K562 (cell line): ENCODE data around the gene GRIP1. TPM values are rescaled to one million over a fixed set of nuclear protein-coding genes. Genes with fewer than 3 reads are reported as not detected.

Experiments used
- ATAC-seq: fragments of 200-7000 bp; cut with Tn5 transposase; 3 replicates; pipeline ENCODE4 v1.9.1; 2020; ENCODE audit warnings: moderate library complexity
- BruUV-seq: library from RNA; stranded (reverse); fragments of 400-500 nt; replicated peaks from 2 replicates; lab custom pipeline; 2021; lab: Mats Ljungman, UMichigan
- CTCF ChIA-PET: fragments of 300-600 bp; formaldehyde crosslinking; extraction: SDS; loops from one replicate; lab custom pipeline; 2021; ENCODE audit warnings: low intra/inter-chr PET ratio; lab: Yijun Ruan, JAX
- POLR2A ChIA-PET: fragments of 300-600, 350-650 bp; sonication (Branson Sonifier 250); formaldehyde crosslinking; extraction: SDS; loops from one replicate; lab custom pipeline; 2021; ENCODE audit warnings: antibody characterized with exemption, inconsistent platforms; lab: Yijun Ruan, JAX
- DNase-seq, 4 experiments: peaks; one replicate each; pipeline versions ENCODE4 v3.0.0 to v3.0.0-alpha.2; 2011 to 2018; ENCODE audit warnings: low spot score in 3 of 4, mixed read lengths in 3 of 4; ENCODE audit errors: extremely low read depth in 1 of 4
- FAIRE-seq: peaks from 2 replicates; lab custom pipeline; 2011; peaks lifted over from hg19 to GRCh38; lab: Jason Lieb, UNC
- H2AFZ ChIP-seq: 2 replicates; pipeline ENCODE4 v1.6.0; 2011; ENCODE audit warnings: low read depth, low read length, control low read depth, inconsistent platforms
- H3K27ac ChIP-seq: fragments of 200-600 bp; 3 replicates; pipeline ENCODE4 v1.8.0; 2011; ENCODE audit warnings: low read depth, mild to moderate bottlenecking, control low read depth, inconsistent platforms, low read length, moderate library complexity, mixed read lengths; ENCODE audit errors: extremely low read depth
- H3K27me3 ChIP-seq, 2 experiments: fragments of 300-600 bp in 1 of 2; 2 replicates in 1 of 2; 3 replicates in 1 of 2; pipeline versions ENCODE4 v1.6.0 to v1.8.0; 2011; ENCODE audit warnings: inconsistent platforms in 2 of 2, low read length in 2 of 2, mild to moderate bottlenecking in 1 of 2, mixed read lengths in 1 of 2, moderate library complexity in 1 of 2; ENCODE audit not compliant: control insufficient read depth in 2 of 2, insufficient read depth in 2 of 2
- H3K36me3 ChIP-seq: fragments of 300-600 bp; 3 replicates; pipeline ENCODE4 v1.8.0; 2011; ENCODE audit warnings: mild to moderate bottlenecking, low read length, inconsistent platforms; ENCODE audit not compliant: control insufficient read depth, insufficient read depth
- H3K4me1 ChIP-seq, 2 experiments: fragments of 200-600 bp in 1 of 2; replicated peaks in 1 of 2; 2 replicates in 1 of 2; 3 replicates in 1 of 2; pipeline versions ENCODE4 v1.5.1 to v1.8.0; 2011; ENCODE audit warnings: inconsistent platforms in 2 of 2, low read length in 2 of 2, mild to moderate bottlenecking in 1 of 2, mixed read lengths in 1 of 2, moderate library complexity in 1 of 2; ENCODE audit not compliant: control insufficient read depth in 2 of 2, insufficient read depth in 2 of 2
- H3K4me2 ChIP-seq: 2 replicates; pipeline ENCODE4 v1.6.1; 2011; ENCODE audit warnings: low read length, control low read depth, inconsistent platforms, mixed read lengths; ENCODE audit not compliant: insufficient read depth
- H3K4me3 ChIP-seq: fragments of 200-600 bp; sonication (generic), shearing (Covaris generic); 2 replicates; pipeline ENCODE4 v1.5.1; 2016; ENCODE audit warnings: control low read depth, inconsistent platforms
- H3K79me2 ChIP-seq: fragments of 200-600 bp; 3 replicates; pipeline ENCODE4 v1.8.0; 2011; ENCODE audit warnings: low read length, inconsistent platforms; ENCODE audit not compliant: control insufficient read depth, insufficient read depth
- H3K9ac ChIP-seq, 2 experiments: 2 replicates each; pipeline versions ENCODE4 v1.6.0 to v1.6.1; 2011; ENCODE audit warnings: low read depth in 2 of 2, low read length in 2 of 2, control low read depth in 1 of 2, inconsistent platforms in 1 of 2, mild to moderate bottlenecking in 1 of 2, mixed read lengths in 1 of 2; ENCODE audit not compliant: insufficient read depth in 1 of 2
- H3K9me1 ChIP-seq: one replicate; pipeline ENCODE4 v1.6.0; 2011; ENCODE audit warnings: inconsistent platforms, mild to moderate bottlenecking, low read length, moderate library complexity; ENCODE audit not compliant: control insufficient read depth, insufficient read depth
- H3K9me3 ChIP-seq: replicated peaks from 2 replicates; pipeline ENCODE4 v1.5.1; 2011; ENCODE audit warnings: low read depth, low read length, inconsistent platforms; ENCODE audit not compliant: control insufficient read depth, insufficient read depth
- H4K20me1 ChIP-seq: replicated peaks from 2 replicates; pipeline ENCODE4 v1.6.1; 2011; ENCODE audit warnings: low read length, inconsistent platforms, mixed read lengths; ENCODE audit not compliant: control insufficient read depth, insufficient read depth
- ESRRB ChIP-seq: fragments of 250-450 bp; sonication (Bioruptor Pico); IDR thresholded peaks from 2 replicates; pipeline ENCODE4 v1.5.0; 2020; ENCODE audit warnings: mild to moderate bottlenecking, moderate library complexity, borderline replicate concordance
- ETV1 ChIP-seq: fragments of 450-650 bp; conservative IDR thresholded peaks from 2 replicates; pipeline ENCODE4 v1.6.1; 2016; ENCODE audit warnings: missing genetic modification characterization, control low read depth, low read depth, missing compliant biosample characterization
- FOXJ3 ChIP-seq: sonication (generic); formaldehyde crosslinking; IDR thresholded peaks from 2 replicates; pipeline ENCODE4 v1.4.0; 2020; ENCODE audit warnings: mild to moderate bottlenecking, missing genetic modification reagents
- HEY1 ChIP-seq: fragments of 250-450 bp; sonication (Bioruptor Pico); IDR thresholded peaks from 2 replicates; pipeline ENCODE4 v1.5.0; 2020; ENCODE audit warnings: mild to moderate bottlenecking, moderate library complexity, borderline replicate concordance
- PTTG1 ChIP-seq: fragments of 450-650 bp; IDR thresholded peaks from 2 replicates; pipeline ENCODE4 v1.6.1; 2016; ENCODE audit warnings: low read depth, mild to moderate bottlenecking, missing genetic modification characterization, missing compliant biosample characterization
- SIX5 ChIP-seq, 2 experiments: IDR thresholded peaks; 2 replicates each; pipeline ENCODE4 v1.6.1; 2011; ENCODE audit warnings: low read length in 2 of 2, borderline replicate concordance in 1 of 2, low read depth in 1 of 2, mild to moderate bottlenecking in 1 of 2, moderate library complexity in 1 of 2; ENCODE audit not compliant: insufficient read depth in 1 of 2
- TEAD1 ChIP-seq, 2 experiments: fragments of 450-650 bp in 1 of 2; sonication (generic) in 1 of 2; formaldehyde crosslinking; IDR thresholded peaks; 2 replicates each; pipeline versions ENCODE4 v1.4.0 to v1.8.0; 2020 to 2022; ENCODE audit warnings: mild to moderate bottlenecking in 2 of 2, missing genetic modification reagents in 1 of 2
- THRAP3 ChIP-seq: fragments of 450-650 bp; IDR thresholded peaks from 2 replicates; pipeline ENCODE4 v1.6.1; 2016; ENCODE audit warnings: mild to moderate bottlenecking, inconsistent platforms, borderline replicate concordance
- ZNF830 ChIP-seq: fragments of 250-450 bp; sonication (Bioruptor Pico); IDR thresholded peaks from 2 replicates; pipeline ENCODE4 v1.5.0; 2021; ENCODE audit warnings: mild to moderate bottlenecking
- WGBS: fragments of 100-300 bp; shearing (Covaris generic); methylation state at CpG from one replicate; pipeline ENCODE4 v1.1.6; 2016; ENCODE audit warnings: low coverage, mixed read lengths; ENCODE audit not compliant: insufficient coverage; ENCODE audit errors: missing lambda C conversion rate; 5-methylcytosine and 5-hydroxymethylcytosine counted together
- in situ Hi-C: fragments of 300-500 bp; cut with MboI; formaldehyde crosslinking; loops from 4 replicates; pipeline ENCODE4 v1.15.0; 2018; ENCODE audit warnings: inconsistent platforms, mixed read lengths
- intact Hi-C: fragments of 100-400 bp; cut with micrococcal nuclease; formaldehyde crosslinking; loops from 2 replicates; pipeline ENCODE4 v1.14.2; 2022
- polyA plus RNA-seq, 8 experiments: library from polyadenylated mRNA; depleted of rRNA in 4 of 8; stranded (reverse) in 5 of 8; unstranded in 3 of 8; fragments of >200 nt; fragmentation: Nextera tagmentation in 2 of 8; fragmentation: Illumina TruSeq in 1 of 8; extraction: Ambion mirVana in 2 of 8; extraction: Trizol in 1 of 8; gene quantifications; 2 replicates each; pipeline versions ENCODE4 v1.2.1 to v1.2.3, GENCODE V29; 2011 to 2014; ENCODE audit warnings: inconsistent platforms in 1 of 8, missing spikeins in 1 of 8
- total RNA-seq, 7 experiments: library from RNA; depleted of rRNA in 6 of 7; stranded (reverse); fragments of >200 nt in 6 of 7; fragmentation: Illumina TruSeq in 2 of 7; extraction: Trizol in 2 of 7; gene quantifications; 2 replicates each; pipeline versions ENCODE4 v1.2.1 to v1.2.3, GENCODE V29; 2011 to 2021; ENCODE audit warnings: low replicate concordance in 1 of 7

The GRIP1 gene
- total and polyA plus RNA-seq, 9 of the 15 experiments (the other 6 are each of a cell fraction or from before 2014, with no cell fraction given), result 0.28 to 1.2 (median 0.45) TPM

DNA sequence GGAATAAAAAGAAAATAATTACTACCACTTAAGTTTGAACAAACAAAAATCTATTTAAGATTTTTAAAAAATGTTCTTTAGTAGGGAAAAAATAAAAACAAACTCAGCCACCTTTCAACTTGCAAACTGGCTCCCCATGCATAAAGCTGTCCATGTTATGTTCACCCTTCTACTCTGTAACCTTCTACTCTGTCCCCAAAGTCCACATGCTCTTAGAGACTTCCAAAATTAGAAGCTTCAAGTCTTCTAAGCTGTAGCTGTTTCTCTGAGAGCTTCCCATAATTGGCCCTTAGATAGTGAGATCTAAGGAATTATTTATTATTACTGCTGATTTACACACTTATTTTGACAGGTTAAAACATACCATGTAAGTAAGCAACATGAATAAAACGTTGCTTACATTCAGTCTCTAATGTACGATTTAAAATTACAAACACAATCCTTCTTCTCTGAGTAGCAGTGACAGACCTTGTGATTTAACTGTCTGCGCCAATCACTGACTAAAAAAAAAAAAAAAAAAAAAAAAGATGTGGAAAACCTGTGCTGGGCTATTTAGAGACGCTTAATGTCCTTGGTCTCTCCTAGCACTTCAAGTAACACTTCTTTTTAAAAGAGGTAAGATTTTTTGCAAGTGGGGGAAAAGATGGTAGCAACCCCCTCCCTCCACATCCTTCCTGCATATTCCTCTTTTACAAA is 28.3 kb upstream of the GRIP1 start (continued):
- TF ChIP-seq ESRRB (CRISPR knock-in tag) (no peak), SIX5 (IDR thresholded peaks at IDR 0.05; ENCODE audit: borderline replicate concordance in 1 of 2, insufficient read depth in 1 of 2, low read depth in 1 of 2, low read length in 2 of 2) (no peak), ZNF830 (CRISPR knock-in tag) (no peak)

DNA sequence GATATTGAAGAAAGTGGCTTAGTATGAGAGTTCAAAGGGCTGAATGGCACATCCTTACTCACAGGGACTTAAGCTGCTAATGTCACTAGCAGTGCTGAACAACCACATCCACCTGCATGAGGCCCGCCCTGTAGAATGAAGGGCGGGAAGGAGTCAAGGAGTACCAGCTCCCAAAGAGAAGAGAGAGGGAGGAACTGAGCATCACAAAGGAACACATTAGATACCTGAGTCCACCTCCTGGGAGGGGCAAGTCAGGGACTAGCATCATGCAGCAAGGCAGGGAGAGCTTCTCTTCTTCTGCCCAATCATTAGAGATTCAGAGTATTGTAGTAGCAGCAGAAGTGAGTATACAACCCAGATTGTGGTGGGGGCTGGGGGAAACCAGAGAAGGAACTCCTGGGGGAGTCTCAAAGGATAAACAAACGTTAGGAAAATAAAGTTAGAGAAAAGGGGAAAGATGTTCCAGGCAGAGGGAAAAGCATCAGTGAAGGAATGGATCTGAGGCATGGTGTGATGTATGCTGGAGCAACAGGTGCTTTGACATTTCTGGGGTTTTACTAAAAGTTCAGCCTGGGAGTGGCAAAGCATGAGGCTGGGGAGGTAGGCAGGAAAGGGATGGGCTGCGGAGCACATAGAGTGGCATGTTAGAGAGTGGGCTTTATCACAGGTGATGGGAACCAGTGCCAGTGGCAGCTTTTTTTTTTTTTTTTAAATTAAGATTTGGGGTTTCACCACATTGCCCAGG is 21.0 kb upstream of the GRIP1 start:
- H3K9me1 ChIP-seq, result no peaks in the 10 kb centered on the region
- H3K4me1 ChIP-seq, result no peaks in the 10 kb centered on the region
- in situ Hi-C loops (no loop called here), intact Hi-C loops (no loop called here)
- ChIA-PET POLR2A (interaction anchor here (0.6 kb wide), 1 partner anchor 324 kb away, joined by 3 read pairs; no protein-coding TSS in a partner anchor), CTCF (no interaction called here)
- no peaks in the 10 kb centered on the region for H4K20me1 ChIP-seq
- no peaks in the 10 kb centered on the region for H3K9me3 ChIP-seq
- no TSS peak for BruUV-seq
- H3K36me3 ChIP-seq, result no peaks in the 10 kb centered on the region
- H3K79me2 ChIP-seq, result no peaks in the 10 kb centered on the region
- DNase-seq (no peak), ATAC-seq (no peak), FAIRE-seq (no peak)
- TF ChIP-seq HEY1 (CRISPR knock-in tag) (no peak), PTTG1 (tag) (no peak), FOXJ3 (no peak), TEAD1 (CRISPR knock-in tag; IDR thresholded peaks at IDR 0.05) (no peak), THRAP3 (no peak), ETV1 (tag) (no peak)
- H3K27ac ChIP-seq, result no peak overlapping the region
- no peak overlapping the region for H3K4me3 ChIP-seq
- no peak overlapping the region for H2AFZ ChIP-seq
- H3K9ac ChIP-seq, result no peak overlapping the region
- 1% methylated on average over 4 of the region's 4 CpGs for WGBS
- H3K4me2 ChIP-seq, result no peak overlapping the region
- H3K27me3 ChIP-seq, result no peaks in the 10 kb centered on the region
